Measurements from ENCODE around the gene RPL28.
A peak's percentile ranks its signal among the peaks of the same experiment; 100 is the strongest.

The RPL28 gene

DNA sequence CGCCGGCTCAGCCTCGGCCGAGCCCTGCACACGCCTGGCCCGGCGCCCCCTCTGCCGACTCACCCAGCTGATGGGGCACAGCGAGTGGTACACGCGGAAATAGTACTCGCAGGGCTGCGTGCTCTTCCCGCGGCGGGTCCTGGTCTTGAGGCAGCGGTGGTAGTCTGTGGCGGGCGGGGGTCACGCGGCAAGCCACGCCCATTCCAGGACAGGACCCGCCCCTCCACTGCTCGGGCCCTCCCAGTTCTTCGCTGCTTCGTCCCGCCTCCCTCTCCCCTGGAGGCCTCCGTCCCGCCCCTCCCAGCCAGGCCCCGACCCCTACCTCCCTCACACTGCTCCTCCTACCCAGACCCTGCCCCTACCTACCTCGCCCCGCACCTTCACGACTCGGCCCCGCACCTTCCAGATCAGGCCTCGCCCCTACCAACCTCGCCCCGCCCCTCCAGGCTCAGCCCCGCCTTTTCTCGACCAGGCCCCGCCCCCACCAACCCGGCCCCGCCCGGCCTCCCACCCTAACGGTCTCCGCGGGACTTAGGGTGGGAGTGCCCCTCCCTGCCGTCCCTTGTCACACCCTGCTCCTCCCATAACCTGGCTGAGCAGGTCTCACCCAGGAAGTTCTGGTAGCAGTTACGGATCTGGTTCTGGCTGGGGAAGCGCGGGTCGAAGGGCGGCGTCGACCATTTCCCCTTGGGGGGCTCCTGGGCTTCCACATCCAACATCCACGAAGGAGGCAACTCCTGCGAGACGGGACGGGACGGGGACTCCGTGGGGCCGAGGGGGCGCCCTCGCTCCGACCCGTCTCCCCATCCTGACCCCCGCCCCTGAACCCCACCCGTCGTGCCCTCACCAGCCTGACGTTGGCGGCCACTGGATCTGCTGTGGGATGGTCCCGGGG lies 31.7 kb upstream of the RPL28 start:
- Histone ChIP-seq H3K27ac (ENCODE audit: insufficient read depth, low read depth, low read length, poor library complexity, severe bottlenecking) (no peak overlapping the region), H3K9me3 (ENCODE audit: control insufficient read depth, low read length) (no peaks in the 10 kb centered on the region), H3K27me3 (ENCODE audit: control insufficient read depth, insufficient read depth, low read length, poor library complexity, severe bottlenecking) (peaks cover 61% of the 10 kb centered on the region), H3K4me1 (ENCODE audit: control insufficient read depth, insufficient read depth, low read length) (peaks cover 7% of the 10 kb centered on the region), H3K36me3 (ENCODE audit: control insufficient read depth, insufficient read depth, low read length) (no peaks in the 10 kb centered on the region), H3K4me3 (ENCODE audit: insufficient read depth, low read depth, low read length) (peak overlapping the region; percentile 22)
- WGBS, 2 experiments: 1 to 2% methylated on average over 72 of the region's 72 CpGs

DNA sequence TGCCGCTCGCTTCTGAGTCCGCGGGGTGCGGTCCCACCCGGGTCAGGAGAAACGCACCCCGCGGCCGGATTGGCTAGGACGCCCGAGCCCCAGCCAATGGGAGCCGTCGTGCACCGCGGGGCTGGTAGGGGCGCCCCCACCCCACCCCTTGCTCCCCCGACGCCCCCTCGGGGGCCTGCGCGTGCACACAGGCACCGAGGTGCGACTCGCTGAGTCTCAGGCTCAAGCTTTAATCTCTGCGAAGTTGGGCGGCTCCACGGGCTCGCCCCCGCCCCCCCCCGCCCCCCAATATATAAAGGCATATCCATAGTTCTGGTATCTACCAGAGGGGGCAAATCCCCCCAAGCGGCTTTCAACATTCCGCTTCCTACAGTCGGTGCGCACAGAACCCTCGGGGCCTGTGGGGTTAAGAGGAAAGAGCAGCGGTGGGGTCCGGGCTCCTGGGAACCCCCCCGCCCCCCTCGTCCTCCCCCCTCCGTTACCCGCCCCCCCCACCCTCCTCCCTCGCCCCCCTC lies 31.0 kb upstream of the RPL28 start, which contains the start of gene COX6B2:
Gene COX6B2, minus strand, starts transcription at position 22 of the 515 bp plus-strand sequence. CDS start 198 bp downstream, outside the sequence.
- H3K4me3 ChIP-seq (ENCODE audit: insufficient read depth, low read depth, low read length): peak within 1 kb of the TSS; percentile 22
- peaks cover 61% of the 10 kb centered on the region for H3K27me3 ChIP-seq (ENCODE audit: control insufficient read depth, insufficient read depth, low read length, poor library complexity, severe bottlenecking)
- H3K36me3 ChIP-seq (ENCODE audit: control insufficient read depth, insufficient read depth, low read length): no peaks in the 10 kb centered on the region
- WGBS, 2 experiments: 2 to 5% methylated on average over 34 to 35 of the region's 43 CpGs
- peaks cover 6% of the 10 kb centered on the region for H3K4me1 ChIP-seq (ENCODE audit: control insufficient read depth, insufficient read depth, low read length)
- no peaks in the 10 kb centered on the region for H3K9me3 ChIP-seq (ENCODE audit: control insufficient read depth, low read length)
- no peak within 1 kb of the TSS for H3K27ac ChIP-seq (ENCODE audit: insufficient read depth, low read depth, low read length, poor library complexity, severe bottlenecking)

DNA sequence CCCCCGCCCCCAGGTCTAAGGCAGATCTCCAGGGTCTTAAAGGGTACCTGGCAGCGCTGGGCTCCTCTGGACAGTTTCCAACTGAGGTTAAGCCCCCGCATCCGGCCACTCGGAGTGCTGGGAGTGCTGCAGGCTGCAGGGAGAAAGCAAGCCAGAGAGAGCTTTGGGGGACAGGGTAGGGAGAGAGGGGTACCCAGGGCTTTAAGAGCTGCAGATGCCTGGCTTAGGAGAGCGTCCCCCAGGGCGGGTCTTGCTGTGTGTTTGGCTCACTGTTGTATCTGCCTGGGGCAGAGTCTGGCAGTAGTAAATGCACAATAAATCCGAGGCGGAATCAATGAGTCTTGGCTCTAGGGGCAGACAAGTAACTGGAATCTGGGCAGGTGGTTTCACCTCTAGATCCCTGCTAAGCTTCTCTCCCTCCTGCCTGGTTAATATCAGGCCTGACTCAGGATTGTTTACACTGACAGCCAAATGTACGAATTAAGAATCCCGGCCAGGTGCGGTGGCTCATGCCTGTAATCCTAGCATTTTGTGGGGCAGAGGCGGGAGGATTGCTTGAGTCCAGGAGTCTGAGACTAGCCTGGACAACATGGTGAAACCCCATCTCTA lies 30.4 kb upstream of the RPL28 start:
- no peaks in the 10 kb centered on the region for H3K9me3 ChIP-seq (ENCODE audit: control insufficient read depth, low read length)
- H3K4me3 ChIP-seq (ENCODE audit: insufficient read depth, low read depth, low read length): no peak overlapping the region
- H3K27ac ChIP-seq (ENCODE audit: insufficient read depth, low read depth, low read length, poor library complexity, severe bottlenecking): no peak overlapping the region
- H3K27me3 ChIP-seq (ENCODE audit: control insufficient read depth, insufficient read depth, low read length, poor library complexity, severe bottlenecking): peaks cover 61% of the 10 kb centered on the region
- no peaks in the 10 kb centered on the region for H3K36me3 ChIP-seq (ENCODE audit: control insufficient read depth, insufficient read depth, low read length)
- peaks cover 6% of the 10 kb centered on the region for H3K4me1 ChIP-seq (ENCODE audit: control insufficient read depth, insufficient read depth, low read length)
- WGBS, 2 experiments: 47 to 48% methylated on average over 12 of the region's 13 CpGs

DNA sequence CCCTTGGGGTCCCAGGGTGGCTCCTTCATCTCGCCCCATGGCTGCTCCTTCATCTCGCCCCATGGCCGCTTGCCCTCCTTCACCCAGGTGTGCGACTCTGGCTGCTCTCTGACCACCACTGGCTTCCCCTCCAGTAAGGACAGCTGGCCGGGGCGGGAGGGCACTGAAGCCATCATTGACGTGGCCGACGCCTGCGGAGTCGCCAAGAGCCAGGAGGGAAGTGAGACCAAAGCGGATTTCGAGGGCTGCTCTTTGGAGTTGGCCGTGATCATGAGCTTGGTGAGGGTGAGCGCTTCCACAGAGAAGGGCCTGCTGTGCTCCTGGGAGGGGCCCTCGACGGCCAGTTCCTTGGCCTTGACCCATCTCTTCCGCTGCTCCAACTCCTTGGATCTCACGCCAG lies 27.2 kb upstream of the RPL28 start:
- peaks cover 40% of the 10 kb centered on the region for H3K27me3 ChIP-seq (ENCODE audit: control insufficient read depth, insufficient read depth, low read length, poor library complexity, severe bottlenecking)
- no peaks in the 10 kb centered on the region for H3K9me3 ChIP-seq (ENCODE audit: control insufficient read depth, low read length)
- no peaks in the 10 kb centered on the region for H3K36me3 ChIP-seq (ENCODE audit: control insufficient read depth, insufficient read depth, low read length)
- no peak overlapping the region for H3K27ac ChIP-seq (ENCODE audit: insufficient read depth, low read depth, low read length, poor library complexity, severe bottlenecking)
- no peak overlapping the region for H3K4me3 ChIP-seq (ENCODE audit: insufficient read depth, low read depth, low read length)
- 90 to 93% methylated on average over 19 of the region's 19 CpGs for WGBS, 2 experiments
- peaks cover 6% of the 10 kb centered on the region for H3K4me1 ChIP-seq (ENCODE audit: control insufficient read depth, insufficient read depth, low read length)

DNA sequence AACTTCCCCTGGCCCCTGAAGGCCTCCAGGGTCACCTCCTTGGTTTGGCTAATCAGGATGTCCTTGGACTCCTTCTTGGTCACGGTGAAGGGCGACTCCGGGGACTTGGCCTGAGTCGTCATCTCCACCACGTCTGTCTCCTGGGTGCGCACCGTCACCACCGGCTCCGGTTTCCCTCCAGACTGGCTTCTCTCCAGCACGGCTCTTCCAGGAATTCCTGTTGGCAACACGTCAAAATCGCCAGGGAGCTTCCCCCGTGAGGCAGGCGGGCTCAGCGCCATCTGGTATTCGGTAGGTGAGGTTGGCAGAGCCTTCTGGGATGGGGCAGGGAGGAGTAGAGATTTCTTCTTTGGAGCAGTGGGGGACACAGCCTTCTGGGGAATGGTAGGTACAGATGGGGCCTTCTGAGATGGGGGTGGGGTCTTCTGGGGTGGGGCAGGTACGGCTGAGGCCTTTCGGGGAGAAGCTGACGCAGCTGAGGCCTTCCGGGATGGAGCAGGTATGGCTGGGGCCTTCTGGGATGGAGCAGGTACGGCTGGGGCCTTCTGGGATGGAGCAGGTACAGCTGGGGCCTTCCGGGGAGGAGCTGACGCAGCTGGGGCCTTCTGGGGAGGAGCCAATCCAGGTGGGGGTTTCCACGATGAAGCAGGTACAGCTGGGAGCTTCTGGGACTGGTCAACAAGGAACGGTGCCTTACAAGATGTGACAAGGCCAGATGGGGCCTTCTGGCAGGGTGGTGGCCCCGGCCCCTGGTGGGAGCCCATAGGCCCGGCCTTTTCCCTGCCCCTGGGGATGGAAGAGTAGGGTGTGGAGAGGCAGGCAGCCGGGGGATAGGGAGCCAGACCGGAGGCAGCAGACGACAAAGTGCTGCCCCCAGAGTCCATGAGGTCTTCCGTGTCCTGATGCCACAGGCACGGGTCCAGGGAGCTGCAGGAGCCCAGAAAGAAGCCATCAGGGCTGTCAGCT lies 26.5 kb upstream of the RPL28 start:
- Histone ChIP-seq H3K27ac (ENCODE audit: insufficient read depth, low read depth, low read length, poor library complexity, severe bottlenecking) (no peak overlapping the region), H3K9me3 (ENCODE audit: control insufficient read depth, low read length) (no peaks in the 10 kb centered on the region), H3K36me3 (ENCODE audit: control insufficient read depth, insufficient read depth, low read length) (no peaks in the 10 kb centered on the region), H3K4me3 (ENCODE audit: insufficient read depth, low read depth, low read length) (no peak overlapping the region), H3K4me1 (ENCODE audit: control insufficient read depth, insufficient read depth, low read length) (peaks cover 6% of the 10 kb centered on the region), H3K27me3 (ENCODE audit: control insufficient read depth, insufficient read depth, low read length, poor library complexity, severe bottlenecking) (peaks cover 32% of the 10 kb centered on the region)
- 89 to 91% methylated on average over 31 of the region's 32 CpGs for WGBS, 2 experiments

DNA sequence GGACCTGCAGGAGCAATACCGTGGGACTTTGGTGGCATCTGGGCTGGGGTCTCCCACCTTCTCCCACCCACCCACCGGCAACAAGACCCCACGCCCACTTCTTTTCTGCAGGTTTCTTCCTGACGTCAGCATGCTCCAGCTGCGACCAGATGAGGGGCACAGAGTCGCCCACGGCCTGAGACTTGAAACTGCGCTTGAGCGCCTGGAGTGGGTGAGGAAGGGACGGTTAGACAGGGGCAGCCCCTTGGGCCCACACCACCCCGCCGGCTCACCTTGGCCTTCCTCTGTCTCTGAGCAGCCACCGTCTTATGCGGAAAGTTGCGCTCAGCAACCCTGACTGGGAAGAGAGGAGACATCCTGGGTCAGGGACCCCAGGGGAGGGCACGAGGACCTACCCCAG lies 24.8 kb upstream of the RPL28 start:
- WGBS, 2 experiments: 85 to 87% methylated on average over 16 of the region's 16 CpGs
- H3K4me1 ChIP-seq (ENCODE audit: control insufficient read depth, insufficient read depth, low read length): peaks cover 6% of the 10 kb centered on the region

DNA sequence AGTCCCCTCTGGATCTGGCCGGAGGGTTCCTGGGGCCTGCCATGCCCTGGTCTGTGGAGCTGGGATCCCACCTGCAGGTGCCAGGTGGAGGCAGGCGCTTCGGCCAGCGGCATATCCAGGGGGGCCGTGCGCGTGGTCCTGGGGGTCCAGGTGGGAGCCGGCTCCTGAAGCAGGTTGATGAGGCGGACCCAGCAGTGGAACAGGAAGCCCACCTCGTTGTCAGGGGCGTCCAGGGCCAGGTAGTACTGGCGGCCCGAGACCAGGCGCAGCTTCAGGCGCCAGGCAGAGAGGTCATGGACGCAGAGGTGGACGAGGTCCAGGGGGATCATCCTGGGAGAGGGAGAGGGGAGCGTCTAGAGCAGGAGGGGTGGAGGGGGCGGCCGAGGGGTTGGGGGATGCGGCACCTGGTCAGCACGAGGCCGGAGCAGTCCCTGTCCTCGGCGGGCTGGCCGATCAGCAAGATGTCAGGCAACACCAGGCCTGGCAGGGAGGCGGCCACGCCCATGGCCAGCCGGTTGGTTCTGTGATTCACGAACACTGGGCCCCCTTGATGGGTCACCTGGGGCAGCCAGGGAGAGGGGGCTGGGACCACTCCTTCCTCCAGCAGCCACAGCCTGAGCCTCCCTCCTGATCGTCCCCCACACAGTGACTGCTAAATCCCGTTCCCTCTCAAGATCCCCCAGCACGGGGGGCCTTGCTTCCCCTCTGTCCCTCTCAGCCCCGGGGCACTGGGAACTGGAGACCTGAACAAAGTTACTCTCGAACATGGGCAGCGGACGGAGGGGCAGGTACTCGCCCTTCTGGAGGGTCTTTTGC lies 23.4 kb upstream of the RPL28 start:
- Histone ChIP-seq H3K36me3 (ENCODE audit: control insufficient read depth, insufficient read depth, low read length) (no peaks in the 10 kb centered on the region), H3K27ac (ENCODE audit: insufficient read depth, low read depth, low read length, poor library complexity, severe bottlenecking) (no peak overlapping the region), H3K4me3 (ENCODE audit: insufficient read depth, low read depth, low read length) (no peak overlapping the region), H3K27me3 (ENCODE audit: control insufficient read depth, insufficient read depth, low read length, poor library complexity, severe bottlenecking) (peaks cover 2% of the 10 kb centered on the region), H3K4me1 (ENCODE audit: control insufficient read depth, insufficient read depth, low read length) (peaks cover 6% of the 10 kb centered on the region), H3K9me3 (ENCODE audit: control insufficient read depth, low read length) (no peaks in the 10 kb centered on the region)
- 78 to 79% methylated on average over 38 of the region's 38 CpGs for WGBS, 2 experiments

More for the DNA sequence above, 24.8 kb upstream of the RPL28 start:
- Histone ChIP-seq H3K36me3 (ENCODE audit: control insufficient read depth, insufficient read depth, low read length) (no peaks in the 10 kb centered on the region), H3K27ac (ENCODE audit: insufficient read depth, low read depth, low read length, poor library complexity, severe bottlenecking) (no peak overlapping the region), H3K9me3 (ENCODE audit: control insufficient read depth, low read length) (no peaks in the 10 kb centered on the region), H3K4me3 (ENCODE audit: insufficient read depth, low read depth, low read length) (no peak overlapping the region), H3K27me3 (ENCODE audit: control insufficient read depth, insufficient read depth, low read length, poor library complexity, severe bottlenecking) (peaks cover 17% of the 10 kb centered on the region)

DNA sequence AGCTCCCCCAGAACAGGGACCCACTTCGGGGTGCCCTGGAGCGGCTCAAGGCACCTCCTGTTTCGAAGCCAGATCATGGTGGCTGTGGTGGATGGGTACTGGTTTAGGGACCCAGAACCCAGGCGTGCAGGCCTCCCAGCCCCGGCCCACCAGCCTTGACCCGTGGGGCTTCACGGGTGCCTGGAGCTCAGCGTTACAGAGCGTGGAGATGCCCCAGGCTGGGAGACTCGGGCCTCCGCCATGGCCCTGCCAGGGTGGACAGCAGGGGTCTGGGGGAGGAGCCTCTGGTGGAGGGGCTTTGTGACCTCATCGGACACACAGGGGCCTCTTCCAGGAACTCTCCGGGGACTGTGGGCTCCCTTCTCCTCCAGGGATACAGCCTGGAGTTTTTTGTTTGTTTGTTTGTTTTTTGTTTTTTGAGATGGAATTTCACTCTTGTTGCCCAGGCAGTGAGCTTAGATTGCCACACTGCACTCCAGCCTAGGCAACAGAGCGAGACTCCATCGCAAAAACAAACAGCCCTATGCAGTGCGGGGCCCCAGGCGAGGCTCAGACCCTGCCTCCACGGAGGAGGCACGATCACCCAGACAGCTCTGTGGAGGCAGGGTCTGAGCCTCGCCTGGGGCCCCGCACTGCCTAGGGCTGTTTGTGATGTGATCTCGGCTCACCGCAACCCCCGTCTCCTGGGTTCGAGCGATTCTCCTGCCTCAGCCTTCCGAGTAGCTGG lies 22.6 kb upstream of the RPL28 start, which contains the start of gene GARIN5B:
Gene GARIN5B, minus strand, starts transcription at position 271 of the 727 bp plus-strand sequence. Its CDS starts 194 bp downstream, at position 77.
- Histone ChIP-seq H3K4me3 (ENCODE audit: insufficient read depth, low read depth, low read length) (no peak within 1 kb of the TSS), H3K9me3 (ENCODE audit: control insufficient read depth, low read length) (no peaks in the 10 kb centered on the region), H3K27ac (ENCODE audit: insufficient read depth, low read depth, low read length, poor library complexity, severe bottlenecking) (no peak within 1 kb of the TSS), H3K27me3 (ENCODE audit: control insufficient read depth, insufficient read depth, low read length, poor library complexity, severe bottlenecking) (peaks cover 5% of the 10 kb centered on the region), H3K4me1 (ENCODE audit: control insufficient read depth, insufficient read depth, low read length) (peaks cover 6% of the 10 kb centered on the region), H3K36me3 (ENCODE audit: control insufficient read depth, insufficient read depth, low read length) (no peaks in the 10 kb centered on the region)
- WGBS, 2 experiments: 76% methylated on average over 27 of the region's 27 CpGs

Measured in ectodermal cell (in vitro differentiated cells).